Panc1 (cell line): ENCODE data around the gene ZNF680.

Source experiments
- CTCF ChIP-seq: fragments of 450-650 bp; IDR thresholded peaks from 2 replicates; pipeline ENCODE4 v1.5.1; 2017; ENCODE audit warnings: mild to moderate bottlenecking
- POLR2AphosphoS5 ChIP-seq: IDR thresholded peaks from 2 replicates; pipeline ENCODE4 v1.6.1; 2012; ENCODE audit warnings: mild to moderate bottlenecking, low read depth, low read length, moderate library complexity
- REST ChIP-seq, 2 experiments: IDR thresholded peaks; 2 replicates each; pipeline ENCODE4 v1.6.1; 2011 to 2012; ENCODE audit warnings: low read depth in 2 of 2, control low read depth in 1 of 2, low read length in 1 of 2, mild to moderate bottlenecking in 1 of 2, moderate library complexity in 1 of 2; ENCODE audit not compliant: insufficient read depth in 1 of 2
- SIN3A ChIP-seq: IDR thresholded peaks from 2 replicates; pipeline ENCODE4 v1.6.1; 2012; ENCODE audit warnings: low read depth, mild to moderate bottlenecking, low read length, moderate library complexity, borderline replicate concordance; ENCODE audit not compliant: insufficient read depth
- TCF7L2 ChIP-seq: IDR thresholded peaks from 2 replicates; pipeline ENCODE4 v1.6.1; 2011; ENCODE audit warnings: mild to moderate bottlenecking, low read depth, low read length, inconsistent platforms

GRCh38 chr7:64494912-64495461 is 67.9 kb downstream of the ZNF680 start:
- peak; percentile 43 for TF ChIP-seq CTCF
- no peak for TF ChIP-seq SIN3A
- no peak for TF ChIP-seq REST (IDR thresholded peaks at IDR 0.05; ENCODE audit: insufficient read depth in 1 of 2, low read depth in 2 of 2, low read length in 1 of 2)
- no peak for TF ChIP-seq POLR2AphosphoS5
- TF ChIP-seq TCF7L2 = no peak
